Ishikawa (cell line): ENCODE results near the gene RUNX1.

ENCODE experiments used
- CEBPB ChIP-seq: IDR thresholded peaks from 2 replicates; pipeline ENCODE4 v1.6.1; 2012
- FOXM1 ChIP-seq: IDR thresholded peaks from 2 replicates; pipeline ENCODE4 v1.6.1; 2012; ENCODE audit warnings: low read depth, borderline replicate concordance
- MAX ChIP-seq: IDR thresholded peaks from 2 replicates; pipeline ENCODE4 v1.6.1; 2012
- NFIC ChIP-seq: IDR thresholded peaks from 2 replicates; pipeline ENCODE4 v1.6.1; 2012
- RAD21 ChIP-seq: IDR thresholded peaks from 2 replicates; pipeline ENCODE4 v1.6.1; 2012; ENCODE audit warnings: low read depth
- REST ChIP-seq: IDR thresholded peaks from 2 replicates; pipeline ENCODE4 v1.6.1; 2012; ENCODE audit warnings: low read depth, mild to moderate bottlenecking
- TCF12 ChIP-seq: IDR thresholded peaks from 2 replicates; pipeline ENCODE4 v1.6.1; 2012; ENCODE audit warnings: low read depth
- YY1 ChIP-seq: IDR thresholded peaks from 2 replicates; pipeline ENCODE4 v1.6.1; 2012; ENCODE audit warnings: low read depth

DNA sequence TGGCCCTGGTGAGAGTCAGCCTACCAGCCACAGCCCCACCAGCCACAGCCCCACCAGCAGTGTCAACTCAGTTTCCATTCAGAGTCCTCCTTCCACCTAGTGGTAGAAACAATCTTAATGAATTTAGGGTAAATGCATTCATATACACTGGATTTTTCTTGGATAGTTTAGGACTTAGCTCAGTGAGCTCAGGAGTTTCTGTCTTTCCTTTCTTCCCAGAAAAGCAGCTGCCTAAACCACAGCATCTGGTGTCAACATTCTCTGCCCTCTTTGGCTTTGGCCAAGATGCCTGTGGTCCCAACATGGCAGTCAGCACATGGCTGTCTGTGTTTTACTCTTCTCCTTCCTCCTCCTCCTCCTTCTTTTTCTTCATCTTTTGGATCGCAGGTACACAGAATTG, 286.3 kb downstream of the RUNX1 start:
- TF ChIP-seq FOXM1 (no peak), TCF12 (no peak), REST (no peak), MAX (no peak), YY1 (no peak), CEBPB (no peak), RAD21 (no peak), NFIC (no peak)
